Calu3 (cell line): ENCODE results near the gene CCL27. TPM values are rescaled to one million over a fixed set of nuclear protein-coding genes. Genes with fewer than 3 reads are reported as not detected.

Source experiments
- BruUV-seq: library from RNA; stranded (reverse); fragments of 400-500 nt; replicated peaks from 2 replicates; lab custom pipeline; 2021; lab: Mats Ljungman, UMichigan
- CTCF ChIA-PET: fragments of 300-600 bp; sonication (Branson Sonifier 250); formaldehyde crosslinking; loops from one replicate; lab custom pipeline; 2022; ENCODE audit warnings: antibody characterized with exemption; lab: Charles Lee
- DNase-seq: peaks from one replicate; pipeline ENCODE4 v3.0.0; 2022
- H3K27ac Mint-ChIP-seq: one replicate; pipeline ENCODE4 v1.8.0; 2022; ENCODE audit warnings: mixed read lengths; ENCODE audit not compliant: unreplicated experiment
- H3K27me3 Mint-ChIP-seq: one replicate; pipeline ENCODE4 v1.8.0; 2022; ENCODE audit warnings: mixed read lengths; ENCODE audit not compliant: unreplicated experiment
- H3K36me3 Mint-ChIP-seq: one replicate; pipeline ENCODE4 v1.8.0; 2022; ENCODE audit warnings: mild to moderate bottlenecking, moderate library complexity, mixed read lengths; ENCODE audit not compliant: insufficient read depth, unreplicated experiment
- H3K4me1 Mint-ChIP-seq: one replicate; pipeline ENCODE4 v1.8.0; 2022; ENCODE audit warnings: mild to moderate bottlenecking, low read depth, mixed read lengths; ENCODE audit not compliant: unreplicated experiment
- H3K4me3 Mint-ChIP-seq: one replicate; pipeline ENCODE4 v1.8.0; 2022; ENCODE audit warnings: mild to moderate bottlenecking, low read depth, moderate library complexity, mixed read lengths; ENCODE audit not compliant: unreplicated experiment
- H3K9me3 Mint-ChIP-seq: one replicate; pipeline ENCODE4 v1.8.0; 2022; ENCODE audit warnings: low read depth, mixed read lengths; ENCODE audit not compliant: unreplicated experiment
- intact Hi-C: fragments of 100-400 bp; cut with micrococcal nuclease; formaldehyde crosslinking; loops from one replicate; pipeline ENCODE4 v1.10.0; 2022; ENCODE audit not compliant: unreplicated experiment
- total RNA-seq: library from RNA; stranded (reverse); gene quantifications from 2 replicates; pipeline ENCODE4 v1.2.3, GENCODE V29; 2022
- TF ChIP-seq, protein P1 (sequence below): fragments of 200-600 bp; IDR thresholded peaks from one replicate; pipeline ENCODE4 v1.8.0; 2022; ENCODE audit warnings: antibody characterized with exemption; ENCODE audit not compliant: unreplicated experiment

CCL27 gene
- total RNA-seq, 1 experiment from 2014 or later, result not detected

DNA sequence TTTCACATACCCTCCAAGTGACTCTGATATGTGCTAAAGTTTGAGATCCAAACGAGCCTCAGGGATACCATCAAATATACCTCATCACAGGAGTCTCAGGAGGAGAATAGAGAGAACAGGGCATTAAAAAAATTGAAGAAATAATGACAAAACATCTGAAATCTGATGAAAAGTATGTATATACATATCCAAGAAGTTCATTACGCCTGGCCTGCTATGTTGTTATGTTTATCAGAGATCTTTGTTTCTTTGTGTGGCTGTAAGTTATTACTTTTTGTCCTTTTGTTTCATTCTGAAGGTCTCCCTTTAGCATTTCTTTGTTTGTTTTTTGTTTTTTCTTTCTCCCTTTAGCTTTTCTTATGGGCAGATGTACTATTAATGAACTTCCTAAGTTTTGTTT lies 31.1 kb upstream of the CCL27 start:
- no peak overlapping the region for H3K4me3 Mint-ChIP-seq
- CTCF ChIA-PET, result no interaction called here
- peaks cover 67% of the 10 kb centered on the region for H3K27me3 Mint-ChIP-seq
- no TSS peak for BruUV-seq
- no peak for DNase-seq
- TF ChIP-seq, protein P1, sequence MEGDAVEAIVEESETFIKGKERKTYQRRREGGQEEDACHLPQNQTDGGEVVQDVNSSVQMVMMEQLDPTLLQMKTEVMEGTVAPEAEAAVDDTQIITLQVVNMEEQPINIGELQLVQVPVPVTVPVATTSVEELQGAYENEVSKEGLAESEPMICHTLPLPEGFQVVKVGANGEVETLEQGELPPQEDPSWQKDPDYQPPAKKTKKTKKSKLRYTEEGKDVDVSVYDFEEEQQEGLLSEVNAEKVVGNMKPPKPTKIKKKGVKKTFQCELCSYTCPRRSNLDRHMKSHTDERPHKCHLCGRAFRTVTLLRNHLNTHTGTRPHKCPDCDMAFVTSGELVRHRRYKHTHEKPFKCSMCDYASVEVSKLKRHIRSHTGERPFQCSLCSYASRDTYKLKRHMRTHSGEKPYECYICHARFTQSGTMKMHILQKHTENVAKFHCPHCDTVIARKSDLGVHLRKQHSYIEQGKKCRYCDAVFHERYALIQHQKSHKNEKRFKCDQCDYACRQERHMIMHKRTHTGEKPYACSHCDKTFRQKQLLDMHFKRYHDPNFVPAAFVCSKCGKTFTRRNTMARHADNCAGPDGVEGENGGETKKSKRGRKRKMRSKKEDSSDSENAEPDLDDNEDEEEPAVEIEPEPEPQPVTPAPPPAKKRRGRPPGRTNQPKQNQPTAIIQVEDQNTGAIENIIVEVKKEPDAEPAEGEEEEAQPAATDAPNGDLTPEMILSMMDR, result no peak
- H3K27ac Mint-ChIP-seq, result no peak overlapping the region
- H3K36me3 Mint-ChIP-seq, result no peaks in the 10 kb centered on the region
- H3K9me3 Mint-ChIP-seq, result no peaks in the 10 kb centered on the region
- H3K4me1 Mint-ChIP-seq, result no peaks in the 10 kb centered on the region
- intact Hi-C loops, result no loop called here

DNA sequence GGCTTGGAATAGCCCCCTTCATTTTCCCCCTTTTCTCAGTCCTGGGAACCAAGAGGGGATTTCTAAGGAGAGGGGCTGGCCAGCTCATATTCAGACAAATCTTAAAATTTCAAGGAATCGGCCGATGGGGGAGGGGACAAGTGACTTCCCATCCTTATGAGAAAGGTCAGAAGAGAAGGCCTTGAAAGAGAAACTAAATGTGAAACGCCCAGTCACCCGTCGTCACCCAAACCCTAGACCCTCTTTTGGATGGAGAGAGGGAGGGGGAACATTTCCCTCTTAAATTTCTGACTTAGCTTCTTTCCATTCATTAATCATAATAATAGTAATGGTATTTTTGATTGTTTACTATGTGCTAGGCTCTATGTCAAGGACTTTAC lies 29.5 kb upstream of the CCL27 start:
- H3K27ac Mint-ChIP-seq, result no peak overlapping the region
- H3K36me3 Mint-ChIP-seq, result no peaks in the 10 kb centered on the region
- intact Hi-C loops, result no loop called here
- no TSS peak for BruUV-seq
- H3K4me1 Mint-ChIP-seq, result no peaks in the 10 kb centered on the region
- TF ChIP-seq, protein P1, result no peak
- DNase-seq, result no peak
- CTCF ChIA-PET, result interaction anchor here (0.7 kb wide), 1 partner anchor 27 kb away, joined by 7 read pairs; no protein-coding TSS in a partner anchor
- no peak overlapping the region for H3K4me3 Mint-ChIP-seq
- peaks cover 83% of the 10 kb centered on the region for H3K27me3 Mint-ChIP-seq
- H3K9me3 Mint-ChIP-seq, result no peaks in the 10 kb centered on the region

DNA sequence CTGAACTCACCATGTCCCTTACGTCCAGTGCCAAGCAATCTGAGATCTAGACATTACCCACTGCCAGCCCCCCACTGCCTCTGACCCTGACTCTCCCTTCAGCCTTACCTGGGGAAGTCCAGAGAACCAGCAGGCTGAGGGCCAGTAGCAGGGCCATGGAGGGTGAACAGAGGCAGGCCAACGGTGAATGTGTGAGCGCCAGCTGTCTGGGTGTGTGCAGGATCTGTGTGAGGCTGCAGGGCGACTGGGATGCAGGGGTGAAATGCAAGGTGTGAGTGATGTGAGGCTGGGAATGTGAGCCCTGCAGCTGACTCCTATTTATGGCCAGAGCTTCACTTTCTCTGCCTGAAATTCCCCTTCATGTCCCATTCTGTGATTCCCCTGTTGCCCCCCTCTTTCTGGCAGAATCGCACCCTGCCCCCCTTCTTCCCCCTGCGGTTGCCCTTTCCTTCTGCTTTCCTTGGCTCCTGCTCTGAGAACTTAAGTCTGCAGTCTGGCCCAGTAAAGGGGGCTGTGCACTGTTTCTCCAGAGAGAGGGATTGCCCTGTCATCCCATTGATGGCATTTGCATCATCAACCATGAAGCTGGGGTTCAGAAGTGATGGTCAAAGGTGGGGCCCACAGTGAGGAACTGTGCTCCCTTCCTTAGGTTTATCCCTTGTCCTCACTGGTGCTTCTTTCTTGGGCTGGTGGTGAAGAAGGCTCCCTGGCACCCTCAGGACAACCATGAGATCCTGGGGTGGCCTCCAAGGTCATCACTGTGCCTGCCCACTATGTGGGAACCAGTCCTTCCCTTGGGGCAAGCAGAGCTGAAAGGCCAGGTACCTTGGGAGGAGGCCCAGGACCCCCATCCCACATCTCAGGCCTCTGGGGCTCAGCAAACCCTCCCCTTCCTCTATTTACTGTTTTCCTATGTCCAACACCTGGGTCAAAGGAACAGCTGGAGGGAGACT lies 28.8 kb upstream of the CCL27 start, which contains the start of gene CCL19:
Gene CCL19 (minus strand): TSS at position 294 of the 953 bp plus-strand sequence. CDS start 137 bp downstream, at position 157.
- no peak for DNase-seq
- intact Hi-C loops, result no loop called here
- Mint-ChIP-seq H3K4me1 (no peaks in the 10 kb centered on the region), H3K36me3 (no peaks in the 10 kb centered on the region), H3K9me3 (no peaks in the 10 kb centered on the region), H3K27me3 (peaks cover 89% of the 10 kb centered on the region), H3K27ac (no peak within 1 kb of the TSS), H3K4me3 (no peak within 1 kb of the TSS)
- TF ChIP-seq, protein P1, result no peak
- BruUV-seq, result no TSS peak
- CTCF ChIA-PET, result no interaction called here

DNA sequence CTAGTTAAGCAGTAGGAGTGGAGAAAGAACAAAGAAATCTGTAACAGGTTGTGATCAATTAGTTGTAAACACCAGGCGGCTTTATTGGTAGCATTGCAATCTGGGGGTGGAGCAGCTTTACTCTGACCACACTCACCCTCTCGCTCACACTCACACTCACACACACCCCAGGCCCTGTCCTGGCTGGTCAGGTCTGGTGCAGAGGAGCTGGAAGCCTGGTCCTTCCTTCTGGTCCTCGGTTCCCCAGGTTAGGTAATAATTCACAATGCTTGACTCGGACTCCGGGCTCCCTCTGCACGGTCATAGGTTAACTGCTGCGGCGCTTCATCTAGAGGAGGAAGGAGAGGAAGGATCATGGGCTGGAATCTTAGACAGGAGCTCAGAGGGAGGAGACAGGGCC lies 27.1 kb upstream of the CCL27 start:
- TF ChIP-seq, protein P1, result no peak
- no peak for DNase-seq
- BruUV-seq, result no TSS peak
- H3K9me3 Mint-ChIP-seq, result no peaks in the 10 kb centered on the region
- H3K4me3 Mint-ChIP-seq, result no peak overlapping the region
- peaks cover 89% of the 10 kb centered on the region for H3K27me3 Mint-ChIP-seq
- CTCF ChIA-PET, result interaction anchor here (0.7 kb wide), 1 partner anchor 11 kb away, joined by 4 read pairs; no protein-coding TSS in a partner anchor
- H3K27ac Mint-ChIP-seq, result no peak overlapping the region
- H3K36me3 Mint-ChIP-seq, result no peaks in the 10 kb centered on the region
- intact Hi-C loops, result no loop called here
- no peaks in the 10 kb centered on the region for H3K4me1 Mint-ChIP-seq
